Measurements from ENCODE around the gene DOCK9.

Gene DOCK9

DNA sequence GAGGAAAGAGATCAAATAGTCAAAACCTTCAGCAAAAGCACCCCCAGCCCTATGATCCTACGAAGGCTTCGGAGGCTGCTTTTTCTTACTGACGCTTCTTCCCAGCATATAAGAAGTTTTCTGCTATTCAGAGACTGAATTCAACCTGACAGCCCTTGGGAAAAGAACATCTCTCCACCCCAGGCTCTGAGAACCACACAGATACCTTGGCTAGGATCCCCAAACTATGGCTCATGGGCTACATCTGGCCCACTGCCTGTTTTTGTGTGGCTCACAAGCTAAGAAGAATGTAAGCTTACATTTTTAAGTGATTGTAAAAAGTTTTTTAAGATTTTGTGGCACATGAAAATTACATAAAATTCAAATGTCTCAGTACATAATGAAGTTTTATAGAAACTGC is 228.4 kb downstream of the DOCK9 start:
- H3K4me3 ChIP-seq (ENCODE audit: low read depth in 1 of 2, low read length in 2 of 2) = no peak overlapping the region
- no peak overlapping the region for H3K27ac ChIP-seq (ENCODE audit: low read depth, low read length)
- H3K9ac ChIP-seq (ENCODE audit: low read depth in 1 of 2, low read length in 2 of 2) = no peak overlapping the region
- H3K9me3 ChIP-seq (ENCODE audit: control insufficient read depth in 1 of 2, low read length in 2 of 2) = no peaks in the 10 kb centered on the region
- peaks cover 0 to 8% of the 10 kb centered on the region in 2 donors for H3K4me1 ChIP-seq (ENCODE audit: control insufficient read depth in 1 of 2, insufficient read depth in 2 of 2, low read length in 2 of 2)
- H3K27me3 ChIP-seq (ENCODE audit: control insufficient read depth in 1 of 2, insufficient read depth in 2 of 2, low read length in 2 of 2) = peaks cover 15 to 18% of the 10 kb centered on the region in 2 donors
- H3K36me3 ChIP-seq (ENCODE audit: control insufficient read depth in 1 of 2, insufficient read depth in 2 of 2, low read length in 2 of 2) = no peaks in the 10 kb centered on the region

DNA sequence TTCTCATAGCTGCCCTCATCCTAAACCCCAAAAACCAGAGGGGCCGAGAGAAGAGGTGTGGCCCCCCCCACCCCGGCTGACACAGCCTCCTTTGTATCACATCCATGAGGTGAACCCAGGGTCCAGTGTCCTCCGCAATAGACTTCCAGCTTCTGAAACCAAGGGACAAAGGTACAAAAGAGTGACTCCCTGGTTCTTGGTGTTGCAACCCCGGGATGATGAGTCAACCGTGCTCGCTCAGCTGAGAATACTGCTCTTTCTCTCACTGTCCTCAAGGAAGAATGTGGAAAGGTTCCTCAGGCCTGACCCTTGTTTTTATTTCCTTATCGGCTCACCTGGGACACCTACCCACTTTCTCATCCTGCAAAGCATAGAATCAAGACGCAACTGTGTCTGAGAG is 230.9 kb downstream of the DOCK9 start:
- H3K27me3 ChIP-seq (ENCODE audit: control insufficient read depth in 1 of 2, insufficient read depth in 2 of 2, low read length in 2 of 2) = peaks cover 6 to 8% of the 10 kb centered on the region in 2 donors
- H3K4me3 ChIP-seq (ENCODE audit: low read depth in 1 of 2, low read length in 2 of 2) = no peak overlapping the region
- no peak overlapping the region for H3K27ac ChIP-seq (ENCODE audit: low read depth, low read length)
- no peak overlapping the region for H3K9ac ChIP-seq (ENCODE audit: low read depth in 1 of 2, low read length in 2 of 2)
- no peaks in the 10 kb centered on the region for H3K9me3 ChIP-seq (ENCODE audit: control insufficient read depth in 1 of 2, low read length in 2 of 2)
- peaks cover 5 to 9% of the 10 kb centered on the region in 2 donors for H3K4me1 ChIP-seq (ENCODE audit: control insufficient read depth in 1 of 2, insufficient read depth in 2 of 2, low read length in 2 of 2)
- H3K36me3 ChIP-seq (ENCODE audit: control insufficient read depth in 1 of 2, insufficient read depth in 2 of 2, low read length in 2 of 2) = no peaks in the 10 kb centered on the region

Data from duodenal mucosa (tissue), 2 donors.